ENCODE data around the gene TUBB4B.

DNA sequence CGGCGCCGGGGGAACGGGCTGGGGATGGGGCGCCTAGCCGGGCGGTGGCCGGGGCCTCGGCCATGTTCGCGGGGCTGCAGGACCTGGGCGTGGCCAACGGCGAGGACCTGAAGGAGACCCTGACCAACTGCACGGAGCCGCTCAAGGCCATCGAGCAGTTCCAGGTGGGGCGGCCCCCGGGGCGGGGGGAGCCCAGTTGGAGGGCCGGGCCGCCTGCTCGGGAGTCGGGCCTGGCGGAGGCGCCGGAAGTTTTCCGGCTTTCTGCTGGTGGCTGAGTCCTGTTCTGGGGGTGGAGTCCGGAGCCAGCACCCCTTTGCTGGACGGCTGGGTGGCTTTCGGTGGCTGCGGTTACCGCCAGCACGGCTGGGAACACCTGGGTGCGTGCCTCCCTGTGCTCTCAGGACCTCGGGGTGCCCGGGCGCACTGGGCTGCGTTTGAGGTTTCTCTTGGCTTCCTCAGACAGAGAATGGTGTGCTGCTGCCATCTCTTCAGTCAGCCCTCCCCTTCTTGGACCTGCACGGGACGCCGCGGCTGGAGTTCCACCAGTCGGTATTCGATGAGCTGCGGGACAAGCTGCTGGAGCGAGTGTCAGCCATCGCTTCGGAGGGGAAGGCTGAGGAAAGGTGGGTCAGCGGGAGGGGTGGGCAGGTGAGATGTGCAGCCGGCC, 14.5 kb downstream of the TUBB4B start:
- no peak for TF ChIP-seq POLR2A (IDR thresholded peaks at IDR 0.05)
- TF ChIP-seq CTCF (IDR thresholded peaks at IDR 0.05): no peak
